LNCaP clone FGC (cell line): ENCODE results near the gene NABP1.

Experiments
- DNase-seq: peaks from one replicate; pipeline ENCODE4 v3.0.0-alpha.2; 2011; ENCODE audit warnings: low read depth
- H3K4me3 ChIP-seq: 2 replicates; pipeline ENCODE4 v1.5.1; 2011; ENCODE audit warnings: mild to moderate bottlenecking, low read depth, low read length, control low read depth
- TF ChIP-seq, protein P1 (sequence below): IDR thresholded peaks from 2 replicates; pipeline ENCODE4 v1.5.1; 2012; ENCODE audit warnings: mild to moderate bottlenecking; ENCODE audit not compliant: control insufficient read depth, insufficient read depth; ENCODE audit errors: extremely low read depth

The NABP1 gene

DNA sequence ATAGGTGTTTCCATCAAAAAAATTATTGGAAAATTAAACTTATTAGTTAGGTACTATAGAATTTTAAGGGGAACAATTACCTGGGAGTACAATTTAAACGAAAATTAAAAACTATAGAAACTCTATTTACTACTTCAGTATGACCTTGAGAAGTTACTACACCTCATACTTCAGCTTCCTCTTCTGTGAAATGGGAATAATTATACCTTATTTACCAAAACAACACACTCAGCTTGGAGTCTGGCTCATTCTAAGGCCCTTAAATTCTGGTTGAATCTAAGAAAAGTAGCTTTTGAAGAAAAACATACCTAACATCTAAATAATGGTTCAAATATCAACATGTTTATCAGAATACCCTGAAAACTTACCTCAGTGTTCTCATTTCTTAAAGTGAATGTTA, 2.7 kb downstream of the NABP1 start:
- H3K4me3 ChIP-seq, result no peak overlapping the region
- no peak for DNase-seq
- TF ChIP-seq, protein P1, sequence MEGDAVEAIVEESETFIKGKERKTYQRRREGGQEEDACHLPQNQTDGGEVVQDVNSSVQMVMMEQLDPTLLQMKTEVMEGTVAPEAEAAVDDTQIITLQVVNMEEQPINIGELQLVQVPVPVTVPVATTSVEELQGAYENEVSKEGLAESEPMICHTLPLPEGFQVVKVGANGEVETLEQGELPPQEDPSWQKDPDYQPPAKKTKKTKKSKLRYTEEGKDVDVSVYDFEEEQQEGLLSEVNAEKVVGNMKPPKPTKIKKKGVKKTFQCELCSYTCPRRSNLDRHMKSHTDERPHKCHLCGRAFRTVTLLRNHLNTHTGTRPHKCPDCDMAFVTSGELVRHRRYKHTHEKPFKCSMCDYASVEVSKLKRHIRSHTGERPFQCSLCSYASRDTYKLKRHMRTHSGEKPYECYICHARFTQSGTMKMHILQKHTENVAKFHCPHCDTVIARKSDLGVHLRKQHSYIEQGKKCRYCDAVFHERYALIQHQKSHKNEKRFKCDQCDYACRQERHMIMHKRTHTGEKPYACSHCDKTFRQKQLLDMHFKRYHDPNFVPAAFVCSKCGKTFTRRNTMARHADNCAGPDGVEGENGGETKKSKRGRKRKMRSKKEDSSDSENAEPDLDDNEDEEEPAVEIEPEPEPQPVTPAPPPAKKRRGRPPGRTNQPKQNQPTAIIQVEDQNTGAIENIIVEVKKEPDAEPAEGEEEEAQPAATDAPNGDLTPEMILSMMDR, result no peak

- no peak for DNase-seq
- TF ChIP-seq, protein P1, result no peak
- no peak overlapping the region for H3K4me3 ChIP-seq
These were observed 4.2 kb downstream of the NABP1 start for GRCh38 chr2:191682126-191682525.

DNA sequence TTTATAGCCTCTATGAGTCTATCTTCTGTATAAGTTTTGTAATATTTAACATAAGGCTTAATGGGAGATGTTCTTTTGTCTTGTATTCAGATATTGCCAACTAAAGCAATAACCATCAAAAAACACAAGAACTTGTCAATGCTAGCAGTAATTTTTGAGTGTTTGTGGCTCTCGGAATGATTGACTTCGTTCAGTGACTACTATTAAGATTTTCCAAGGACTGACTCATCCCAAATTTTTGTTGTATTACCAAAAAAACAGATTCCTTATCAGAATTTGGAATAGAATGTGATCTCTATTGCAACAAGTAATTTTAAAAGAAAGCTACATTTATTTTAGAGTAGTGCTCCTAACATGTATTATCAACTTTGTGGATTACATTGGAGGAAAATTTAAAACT, 8.1 kb downstream of the NABP1 start:
- DNase-seq, result no peak
- TF ChIP-seq, protein P1, result no peak
- no peak overlapping the region for H3K4me3 ChIP-seq

GRCh38 chr2:191686729-191687128, 8.8 kb downstream of the NABP1 start:
- H3K4me3 ChIP-seq, result no peak overlapping the region
- no peak for DNase-seq
- TF ChIP-seq, protein P1, result no peak

DNA sequence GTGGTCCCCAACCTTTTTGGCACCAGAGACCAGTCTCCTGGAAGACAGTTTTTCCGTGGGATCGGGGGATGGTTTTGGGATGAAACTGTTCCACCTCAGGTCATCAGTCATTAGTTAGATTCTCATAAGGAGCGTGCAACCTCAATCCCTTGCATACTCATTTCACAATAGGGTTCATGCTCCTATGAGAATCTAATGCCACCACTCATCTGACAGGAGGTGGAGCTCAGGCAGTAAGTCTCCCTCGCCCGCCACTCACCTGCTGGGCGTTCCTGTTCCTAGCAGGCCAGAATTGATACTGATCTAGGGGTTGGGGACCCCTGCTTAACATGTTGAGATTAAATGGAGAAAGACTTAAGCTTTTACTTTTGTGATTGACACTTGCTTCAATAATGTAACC, 9.9 kb downstream of the NABP1 start:
- no peak overlapping the region for H3K4me3 ChIP-seq
- TF ChIP-seq, protein P1, result no peak
- DNase-seq, result no peak

GRCh38 chr2:191688934-191689695, 11.2 kb downstream of the NABP1 start:
- no peak for DNase-seq
- H3K4me3 ChIP-seq, result no peak overlapping the region
- TF ChIP-seq, protein P1, result no peak

DNA sequence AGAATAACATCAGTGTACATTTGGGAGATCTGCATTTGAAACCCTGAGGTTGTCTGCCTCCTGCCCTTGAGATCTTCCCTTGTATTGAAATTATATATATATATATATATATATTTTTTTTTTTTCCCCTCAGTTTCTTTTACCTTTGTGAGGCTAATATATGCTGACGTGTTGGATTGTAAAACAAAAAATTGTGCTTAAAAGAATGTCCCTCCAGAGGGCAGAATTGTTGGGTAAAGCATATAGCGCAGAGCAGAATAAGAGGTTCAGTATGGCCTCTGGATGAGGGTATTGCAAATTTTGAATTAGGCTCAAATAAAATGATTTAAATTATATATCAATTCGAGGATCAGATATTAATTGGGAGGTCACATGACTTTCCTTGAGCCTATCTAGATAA, 12.4 kb downstream of the NABP1 start:
- no peak for DNase-seq
- no peak overlapping the region for H3K4me3 ChIP-seq
- TF ChIP-seq, protein P1, result no peak
